H1 (cell line): ENCODE data around the gene SYNPO. TPM values are rescaled to one million over a fixed set of nuclear protein-coding genes. Genes with fewer than 3 reads are reported as not detected.

Source experiments
- CTCF ChIA-PET: fragments of 300-600 bp; sonication (Branson Sonifier 250); formaldehyde crosslinking; loops from one replicate; lab custom pipeline; 2021; ENCODE audit not compliant: partially characterized antibody; lab: Charles Lee
- POLR2A ChIA-PET: fragments of 300-600 bp; sonication (Branson Sonifier 250); formaldehyde crosslinking; loops from one replicate; lab custom pipeline; 2021; ENCODE audit warnings: inconsistent platforms; ENCODE audit not compliant: partially characterized antibody; lab: Charles Lee
- DNase-seq, 2 experiments: peaks; one replicate each; pipeline versions ENCODE4 v3.0.0 to v3.0.0-alpha.2; 2010 to 2022; ENCODE audit warnings: low spot score in 2 of 2, low read depth in 1 of 2, mixed read lengths in 1 of 2
- FAIRE-seq: peaks from 2 replicates; lab custom pipeline; 2011; peaks lifted over from hg19 to GRCh38; lab: Jason Lieb, UNC
- H2AFZ ChIP-seq: 2 replicates; pipeline ENCODE4 v1.8.1; 2012; ENCODE audit warnings: low read length, inconsistent platforms
- H2AK5ac ChIP-seq: 2 replicates; pipeline ENCODE4 v1.6.1; 2013; ENCODE audit warnings: low read depth, low read length
- H2BK120ac ChIP-seq: replicated peaks from 2 replicates; pipeline ENCODE3; 2013; ENCODE audit warnings: low read depth, low read length, inconsistent platforms
- H2BK12ac ChIP-seq: 2 replicates; pipeline ENCODE4 v1.6.1; 2013; ENCODE audit warnings: low read depth, low read length
- H2BK15ac ChIP-seq: 2 replicates; pipeline ENCODE4 v1.6.1; 2013; ENCODE audit warnings: low read length
- H2BK20ac ChIP-seq: 2 replicates; pipeline ENCODE4 v1.6.1; 2013; ENCODE audit warnings: low read length
- H2BK5ac ChIP-seq: 2 replicates; pipeline ENCODE4 v1.6.1; 2013; ENCODE audit warnings: low read depth, low read length
- H3K14ac ChIP-seq: 2 replicates; pipeline ENCODE4 v1.6.1; 2013; ENCODE audit warnings: inconsistent platforms; ENCODE audit not compliant: insufficient read length
- H3K18ac ChIP-seq: 2 replicates; pipeline ENCODE4 v1.6.1; 2013; ENCODE audit warnings: low read length; ENCODE audit errors: extremely low read depth
- H3K23ac ChIP-seq: 2 replicates; pipeline ENCODE4 v1.6.1; 2013; ENCODE audit warnings: inconsistent platforms; ENCODE audit not compliant: insufficient read length
- H3K23me2 ChIP-seq: 2 replicates; pipeline ENCODE4 v1.6.1; 2013; ENCODE audit warnings: low read depth, low read length
- H3K27ac ChIP-seq: 2 replicates; pipeline ENCODE4 v1.6.1; 2011; ENCODE audit warnings: low read depth, low read length, inconsistent platforms
- H3K27me3 ChIP-seq, 4 experiments: replicated peaks in 1 of 4; 1 replicate in 1 of 4; 2 replicates in 3 of 4; pipeline versions ENCODE4 v1.6.1 to v1.8.1; 2011 to 2013; ENCODE audit warnings: low read length in 3 of 4, mild to moderate bottlenecking in 3 of 4, inconsistent platforms in 2 of 4, mixed read lengths in 2 of 4, moderate library complexity in 1 of 4; ENCODE audit not compliant: control insufficient read depth in 3 of 4, insufficient read depth in 3 of 4; ENCODE audit errors: extremely low read depth in 1 of 4
- H3K36me3 ChIP-seq, 4 experiments: 2 replicates each; pipeline versions ENCODE4 v1.6.1 to v1.8.1; 2011 to 2013; ENCODE audit warnings: mild to moderate bottlenecking in 4 of 4, low read length in 3 of 4, moderate library complexity in 2 of 4, control low read depth in 1 of 4, inconsistent platforms in 1 of 4; ENCODE audit not compliant: insufficient read depth in 4 of 4, control insufficient read depth in 2 of 4
- H3K4ac ChIP-seq: replicated peaks from 2 replicates; pipeline ENCODE3; 2013; ENCODE audit warnings: low read length, low read depth, mixed read lengths, inconsistent platforms; ENCODE audit not compliant: insufficient read length
- H3K4me1 ChIP-seq, 4 experiments: replicated peaks in 1 of 4; 1 replicate in 1 of 4; 2 replicates in 3 of 4; pipeline versions ENCODE4 v1.6.1 to v1.8.1; 2011 to 2013; ENCODE audit warnings: low read length in 3 of 4, inconsistent platforms in 2 of 4, mixed read lengths in 1 of 4; ENCODE audit not compliant: insufficient read depth in 4 of 4, control insufficient read depth in 3 of 4
- H3K4me2 ChIP-seq, 2 experiments: 2 replicates each; pipeline versions ENCODE4 v1.6.1 to v1.8.1; 2011 to 2013; ENCODE audit warnings: low read depth in 2 of 2, low read length in 2 of 2, control low read depth in 1 of 2, inconsistent platforms in 1 of 2, mild to moderate bottlenecking in 1 of 2; ENCODE audit not compliant: insufficient read depth in 1 of 2
- H3K4me3 ChIP-seq, 4 experiments: fragments of 200-600, 300-600 bp in 1 of 4; sonication (generic), shearing (Covaris generic), sonication (Bioruptor Twin) in 1 of 4; 2 replicates each; pipeline versions ENCODE4 v1.5.1 to v1.8.1; 2011 to 2016; ENCODE audit warnings: low read length in 4 of 4, low read depth in 3 of 4, control low read depth in 2 of 4, inconsistent platforms in 2 of 4, mild to moderate bottlenecking in 2 of 4, mixed read lengths in 1 of 4, moderate library complexity in 1 of 4; ENCODE audit not compliant: insufficient read depth in 2 of 4; ENCODE audit errors: extremely low read depth in 1 of 4
- H3K56ac ChIP-seq: replicated peaks from 2 replicates; pipeline ENCODE3; 2013; ENCODE audit warnings: low read depth, mild to moderate bottlenecking, mixed read lengths, low read length, inconsistent platforms; ENCODE audit not compliant: insufficient read length
- H3K79me1 ChIP-seq: 2 replicates; pipeline ENCODE4 v1.6.1; 2013; ENCODE audit warnings: low read depth, low read length, control low read depth
- H3K79me2 ChIP-seq, 2 experiments: 2 replicates each; pipeline versions ENCODE4 v1.6.1 to v1.8.1; 2012 to 2013; ENCODE audit warnings: low read length in 2 of 2, mild to moderate bottlenecking in 2 of 2, inconsistent platforms in 1 of 2; ENCODE audit not compliant: insufficient read depth in 2 of 2, control insufficient read depth in 1 of 2
- H3K9ac ChIP-seq, 4 experiments: replicated peaks in 1 of 4; 1 replicate in 1 of 4; 2 replicates in 3 of 4; pipeline versions ENCODE4 v1.6.1 to v1.8.1; 2011 to 2013; ENCODE audit warnings: low read depth in 3 of 4, low read length in 3 of 4, control low read depth in 2 of 4, mild to moderate bottlenecking in 2 of 4, moderate library complexity in 2 of 4, inconsistent platforms in 1 of 4; ENCODE audit errors: extremely low read depth in 1 of 4
- H3K9me3 ChIP-seq, 2 experiments: 2 replicates each; pipeline versions ENCODE4 v1.6.1 to v1.8.1; 2012 to 2013; ENCODE audit warnings: mild to moderate bottlenecking in 2 of 2, moderate library complexity in 2 of 2, control low read depth in 1 of 2, inconsistent platforms in 1 of 2, low read depth in 1 of 2, low read length in 1 of 2, mixed read lengths in 1 of 2; ENCODE audit not compliant: insufficient read depth in 2 of 2
- H4K20me1 ChIP-seq, 2 experiments: replicated peaks in 1 of 2; 2 replicates each; pipeline versions ENCODE3 to v1.8.1; 2011 to 2013; ENCODE audit warnings: inconsistent platforms in 2 of 2, low read length in 2 of 2, mild to moderate bottlenecking in 1 of 2; ENCODE audit not compliant: insufficient read depth in 2 of 2, control insufficient read depth in 1 of 2
- H4K5ac ChIP-seq: 2 replicates; pipeline ENCODE4 v1.6.1; 2013; ENCODE audit warnings: low read length, low read depth, mixed read lengths, inconsistent platforms; ENCODE audit not compliant: insufficient read length
- H4K8ac ChIP-seq: 2 replicates; pipeline ENCODE4 v1.8.0; 2013; ENCODE audit warnings: mild to moderate bottlenecking, moderate library complexity, low read length, inconsistent platforms; ENCODE audit not compliant: insufficient read depth; ENCODE audit errors: extremely low read depth
- H4K91ac ChIP-seq: replicated peaks from 2 replicates; pipeline ENCODE3; 2013; ENCODE audit warnings: low read length, mixed read lengths, inconsistent platforms; ENCODE audit not compliant: insufficient read length
- MAFK ChIP-seq: IDR thresholded peaks from 2 replicates; pipeline ENCODE4 v1.6.1; 2012; ENCODE audit warnings: low read depth, mild to moderate bottlenecking, improper control_type of control experiment, low read length
- SRF ChIP-seq: IDR thresholded peaks from 2 replicates; pipeline ENCODE4 v1.6.1; 2011; ENCODE audit warnings: mild to moderate bottlenecking, low read depth, low read length, moderate library complexity
- WGBS, 2 experiments: shearing (Covaris generic) in 1 of 2; methylation state at CpG; one replicate each; pipeline versions ENCODE4 v1.1.6 to v1.1.7; 2013 to 2015; ENCODE audit warnings: low lambda C conversion rate in 2 of 2, mixed read lengths in 2 of 2, inconsistent platforms in 1 of 2, low coverage in 1 of 2, missing lambda C conversion rate in 1 of 2; ENCODE audit not compliant: insufficient replicate concordance in 2 of 2, insufficient coverage in 1 of 2, insufficient read length in 1 of 2; ENCODE audit errors: extremely low coverage in 1 of 2, missing lambda C conversion rate in 1 of 2; 5-methylcytosine and 5-hydroxymethylcytosine counted together
- polyA plus RNA-seq, 7 experiments: library from polyadenylated mRNA; depleted of rRNA in 3 of 7; stranded (reverse) in 5 of 7; unstranded in 2 of 7; fragments of >200 nt in 5 of 7; fragments of 200-250 nt in 2 of 7; gene quantifications; 1 replicate in 5 of 7; 2 replicates in 1 of 7; 4 replicates in 1 of 7; pipeline versions ENCODE4 v1.2.1 to v1.2.3, GENCODE V29; 2011 to 2013; ENCODE audit warnings: missing spikeins in 2 of 7, mixed read lengths in 2 of 7
- total RNA-seq: library from RNA; stranded (reverse); fragmentation: NEBNext Ultra II Directional; extraction: Animal tissue kit (Norgen Biotek cat#: 25700); gene quantifications from 2 replicates; pipeline ENCODE4 v1.2.1, GENCODE V29; 2021

SYNPO gene
- total and polyA plus RNA-seq, 2 of the 8 experiments (the other 6 are each of a cell fraction or from before 2014, with no cell fraction given), result 2.3 TPM

DNA sequence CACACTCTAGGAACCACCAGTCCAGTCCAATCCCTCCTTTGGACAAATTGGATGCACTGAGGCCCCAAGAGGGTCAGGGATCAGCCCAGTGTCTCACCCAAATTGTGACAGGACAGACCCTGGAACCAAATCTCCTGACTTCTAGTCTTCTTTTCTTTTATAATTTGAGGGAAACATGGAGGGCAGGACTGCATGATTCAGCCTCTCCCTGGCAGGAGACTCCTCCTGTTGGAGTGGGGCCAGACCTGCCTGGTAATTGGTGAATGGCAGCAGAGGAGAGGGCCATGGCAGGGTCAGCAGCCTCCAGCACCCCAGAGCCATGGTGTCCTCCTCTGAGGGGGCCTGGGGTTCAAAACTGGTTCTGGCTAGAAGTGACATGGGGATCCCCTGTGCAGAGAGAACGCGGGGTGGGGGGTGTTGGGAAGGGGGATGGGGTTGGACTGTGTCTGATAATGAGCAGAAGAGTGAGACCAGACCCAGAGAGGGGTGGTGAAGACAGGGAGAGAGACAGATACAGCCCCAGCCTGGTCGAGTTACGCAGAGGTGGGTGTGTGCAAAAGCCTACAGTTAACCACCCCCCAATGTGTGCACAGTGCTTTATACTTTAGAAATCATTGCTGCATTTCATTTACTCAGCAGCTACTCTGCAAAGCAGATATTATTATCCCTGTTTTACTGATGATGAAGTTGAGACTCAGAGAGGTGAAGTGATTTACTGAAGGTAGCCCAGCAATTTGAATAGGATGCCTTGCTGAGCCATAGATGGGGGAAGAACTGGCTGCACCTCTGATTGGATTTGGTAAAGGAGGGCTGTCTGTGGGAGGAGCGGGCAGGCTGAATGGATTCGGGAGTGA is 3.8 kb upstream of the SYNPO start:
- H3K79me1 ChIP-seq, result no peaks in the 10 kb centered on the region
- no peak overlapping the region for H4K8ac ChIP-seq
- no peak overlapping the region; a peak in 1 of 4 replicates for H3K4me2 ChIP-seq
- H3K27me3 ChIP-seq, result no peaks in the 10 kb centered on the region
- H2BK15ac ChIP-seq, result no peak overlapping the region
- 92% methylated on average over 4 of the region's 6 CpGs; no CpG with 5 or more reads in 1 of the 2 experiments for WGBS, 2 experiments
- no peak overlapping the region for H4K5ac ChIP-seq
- H3K14ac ChIP-seq, result no peak overlapping the region
- no peaks in the 10 kb centered on the region for H3K36me3 ChIP-seq
- CTCF ChIA-PET, result interaction anchor here (18.4 kb wide), 1 partner anchor 19 kb away, joined by 247 read pairs; the partner anchor contains the start of gene MYOZ3
- H3K23ac ChIP-seq, result no peak overlapping the region
- FAIRE-seq, result no peak
- H2BK20ac ChIP-seq, result 0 out of 2 replicates have a peak overlapping the region, but pooled peaks have one; percentile 32
- H2BK5ac ChIP-seq, result no peak overlapping the region
- H3K4me1 ChIP-seq, result peaks cover 0 to 22% (median 12%) of the 10 kb centered on the region in 4 experiments; a peak in 5 of 7 replicates
- H2AK5ac ChIP-seq, result no peak overlapping the region
- no peak overlapping the region for H2BK120ac ChIP-seq
- H2AFZ ChIP-seq, result no peak overlapping the region
- H3K79me2 ChIP-seq, result no peaks in the 10 kb centered on the region
- H3K23me2 ChIP-seq, result no peaks in the 10 kb centered on the region
- no peak overlapping the region; the same call in 1 of the 2 replicates for H2BK12ac ChIP-seq
- no peak for DNase-seq
- H3K27ac ChIP-seq, result no peak overlapping the region
- H3K4ac ChIP-seq, result no peak overlapping the region
- H3K9me3 ChIP-seq, result no peaks in the 10 kb centered on the region
- no peak overlapping the region; the same call in 1 of the 2 replicates for H3K18ac ChIP-seq
- H4K91ac ChIP-seq, result no peak overlapping the region
- H3K4me3 ChIP-seq, result no peak overlapping the region
- no peak overlapping the region for H3K56ac ChIP-seq
- H3K9ac ChIP-seq, result no peak overlapping the region
- TF ChIP-seq MAFK, result no peak
- TF ChIP-seq SRF, result no peak
- TF ChIP-seq, all 59 proteins: peak for 0
- POLR2A ChIA-PET, result interaction anchor here (1.2 to 1.9 kb wide), 2 partner anchors 9 to 187 kb away, joined by 3 to 6 read pairs; partner anchors contain the start of gene RPS14
- no peaks in the 10 kb centered on the region for H4K20me1 ChIP-seq
